Skeletal muscle cell (primary cell): ENCODE measurements around the gene PDE9A.

ENCODE experiments used
- DNase-seq: peaks from one replicate; pipeline ENCODE4 v3.0.0-alpha.2; 2010; ENCODE audit warnings: low read depth
- H3K4me3 ChIP-seq: 2 replicates; pipeline ENCODE4 v1.5.1; 2011; ENCODE audit warnings: low read depth, mild to moderate bottlenecking, control low read depth, low read length, moderate library complexity

The PDE9A gene

GRCh38 chr21:42724226-42724920 lies 71.0 kb downstream of the PDE9A start:
- no peak overlapping the region for H3K4me3 ChIP-seq

GRCh38 chr21:42725416-42725930 lies 72.1 kb downstream of the PDE9A start:
- H3K4me3 ChIP-seq, result no peak overlapping the region
- DNase-seq, result no peak

More at GRCh38 chr21:42724226-42724920, 71.0 kb downstream of the PDE9A start:
- peak; percentile 85 for DNase-seq

- DNase-seq, result no peak
- no peak overlapping the region for H3K4me3 ChIP-seq
Measured at GRCh38 chr21:42731264-42732032, 78.0 kb downstream of the PDE9A start.

GRCh38 chr21:42732033-42732410 lies 78.6 kb downstream of the PDE9A start:
- DNase-seq, result no peak
- no peak overlapping the region for H3K4me3 ChIP-seq

- DNase-seq, result no peak
Measured at GRCh38 chr21:42733037-42733627, 79.7 kb downstream of the PDE9A start.

GRCh38 chr21:42733874-42734273 lies 80.5 kb downstream of the PDE9A start:
- H3K4me3 ChIP-seq, result no peak overlapping the region
- no peak for DNase-seq

More at GRCh38 chr21:42733037-42733627, 79.7 kb downstream of the PDE9A start:
- no peak overlapping the region for H3K4me3 ChIP-seq

- no peak overlapping the region for H3K4me3 ChIP-seq
- DNase-seq, result no peak
Measured at GRCh38 chr21:42734323-42734971, 81.0 kb downstream of the PDE9A start.

GRCh38 chr21:42735061-42735460 lies 81.6 kb downstream of the PDE9A start:
- no peak overlapping the region for H3K4me3 ChIP-seq
- no peak for DNase-seq

GRCh38 chr21:42735944-42736343 lies 82.5 kb downstream of the PDE9A start:
- DNase-seq, result no peak
- no peak overlapping the region for H3K4me3 ChIP-seq

- H3K4me3 ChIP-seq, result no peak overlapping the region
- no peak for DNase-seq
Measured at GRCh38 chr21:42736646-42737350, 83.4 kb downstream of the PDE9A start.

- no peak overlapping the region for H3K4me3 ChIP-seq
- DNase-seq, result no peak
Measured at GRCh38 chr21:42737951-42738590, 84.7 kb downstream of the PDE9A start.

GRCh38 chr21:42739061-42739931 lies 85.9 kb downstream of the PDE9A start:
- no peak for DNase-seq
- H3K4me3 ChIP-seq, result no peak overlapping the region

- DNase-seq, result no peak
- H3K4me3 ChIP-seq, result no peak overlapping the region
Measured at GRCh38 chr21:42740405-42740909, 87.0 kb downstream of the PDE9A start.

- H3K4me3 ChIP-seq, result no peak overlapping the region
- no peak for DNase-seq
Measured at GRCh38 chr21:42741066-42741465, 87.6 kb downstream of the PDE9A start.

GRCh38 chr21:42744520-42745445 lies 91.4 kb downstream of the PDE9A start:
- no peak overlapping the region for H3K4me3 ChIP-seq
- DNase-seq, result no peak

GRCh38 chr21:42745511-42746239 lies 92.3 kb downstream of the PDE9A start:
- no peak for DNase-seq
- H3K4me3 ChIP-seq, result no peak overlapping the region
